ENCODE measurements around the gene AURKA. TPM values are rescaled to one million over a fixed set of nuclear protein-coding genes. Genes with fewer than 3 reads are reported as not detected.
A peak's percentile ranks its signal among the peaks of the same experiment; 100 is the strongest.

Gene AURKA
- total and polyA plus RNA-seq, 9 of the 15 experiments (the other 6 are each of a cell fraction or from before 2014, with no cell fraction given) = 72.7 to 162 (median 113) TPM

DNA sequence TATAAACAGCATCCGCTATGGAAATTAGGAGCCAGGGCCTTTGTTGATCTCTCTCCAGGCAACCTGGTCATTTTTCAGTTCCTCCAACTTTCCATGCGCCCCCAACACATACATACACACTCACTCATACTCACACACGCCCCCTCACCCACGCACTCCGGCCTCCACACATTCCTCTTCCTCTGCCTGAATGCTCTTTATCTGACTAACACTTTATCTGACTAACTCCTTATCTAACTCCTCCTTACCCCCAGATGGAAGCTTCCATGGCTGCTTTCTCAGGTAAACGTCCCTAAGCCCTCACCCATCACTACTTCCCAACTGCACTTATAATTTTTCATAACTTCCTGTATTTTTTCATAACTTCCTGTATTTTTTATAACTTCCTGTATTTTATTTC lies 37.5 kb upstream of the AURKA start (continued):
- TF ChIP-seq SIRT6 (IDR thresholded peaks at IDR 0.05; ENCODE audit: low read depth, low read length) = no peak
- TF ChIP-seq ZNF444 (CRISPR knock-in tag; IDR thresholded peaks at IDR 0.05) = no peak
- TF ChIP-seq, protein P1, sequence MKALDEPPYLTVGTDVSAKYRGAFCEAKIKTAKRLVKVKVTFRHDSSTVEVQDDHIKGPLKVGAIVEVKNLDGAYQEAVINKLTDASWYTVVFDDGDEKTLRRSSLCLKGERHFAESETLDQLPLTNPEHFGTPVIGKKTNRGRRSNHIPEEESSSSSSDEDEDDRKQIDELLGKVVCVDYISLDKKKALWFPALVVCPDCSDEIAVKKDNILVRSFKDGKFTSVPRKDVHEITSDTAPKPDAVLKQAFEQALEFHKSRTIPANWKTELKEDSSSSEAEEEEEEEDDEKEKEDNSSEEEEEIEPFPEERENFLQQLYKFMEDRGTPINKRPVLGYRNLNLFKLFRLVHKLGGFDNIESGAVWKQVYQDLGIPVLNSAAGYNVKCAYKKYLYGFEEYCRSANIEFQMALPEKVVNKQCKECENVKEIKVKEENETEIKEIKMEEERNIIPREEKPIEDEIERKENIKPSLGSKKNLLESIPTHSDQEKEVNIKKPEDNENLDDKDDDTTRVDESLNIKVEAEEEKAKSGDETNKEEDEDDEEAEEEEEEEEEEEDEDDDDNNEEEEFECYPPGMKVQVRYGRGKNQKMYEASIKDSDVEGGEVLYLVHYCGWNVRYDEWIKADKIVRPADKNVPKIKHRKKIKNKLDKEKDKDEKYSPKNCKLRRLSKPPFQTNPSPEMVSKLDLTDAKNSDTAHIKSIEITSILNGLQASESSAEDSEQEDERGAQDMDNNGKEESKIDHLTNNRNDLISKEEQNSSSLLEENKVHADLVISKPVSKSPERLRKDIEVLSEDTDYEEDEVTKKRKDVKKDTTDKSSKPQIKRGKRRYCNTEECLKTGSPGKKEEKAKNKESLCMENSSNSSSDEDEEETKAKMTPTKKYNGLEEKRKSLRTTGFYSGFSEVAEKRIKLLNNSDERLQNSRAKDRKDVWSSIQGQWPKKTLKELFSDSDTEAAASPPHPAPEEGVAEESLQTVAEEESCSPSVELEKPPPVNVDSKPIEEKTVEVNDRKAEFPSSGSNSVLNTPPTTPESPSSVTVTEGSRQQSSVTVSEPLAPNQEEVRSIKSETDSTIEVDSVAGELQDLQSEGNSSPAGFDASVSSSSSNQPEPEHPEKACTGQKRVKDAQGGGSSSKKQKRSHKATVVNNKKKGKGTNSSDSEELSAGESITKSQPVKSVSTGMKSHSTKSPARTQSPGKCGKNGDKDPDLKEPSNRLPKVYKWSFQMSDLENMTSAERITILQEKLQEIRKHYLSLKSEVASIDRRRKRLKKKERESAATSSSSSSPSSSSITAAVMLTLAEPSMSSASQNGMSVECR (CRISPR knock-in tag; IDR thresholded peaks at IDR 0.05) = no peak
- TF ChIP-seq TEAD2 (tag; IDR thresholded peaks at IDR 0.05) = no peak
- TF ChIP-seq CREB3 (tag; conservative IDR thresholded peaks at IDR 0.05; ENCODE audit: low read depth) = no peak
- TF ChIP-seq RBM17 (IDR thresholded peaks at IDR 0.05; ENCODE audit: borderline replicate concordance, low read depth, low read length) = no peak
- TF ChIP-seq TEAD1 (CRISPR knock-in tag; IDR thresholded peaks at IDR 0.05) = no peak
- TF ChIP-seq RNF2 (IDR thresholded peaks at IDR 0.05) = no peak; the same call in 1 of the 2 replicates
- no peak for TF ChIP-seq GTF2F1 (IDR thresholded peaks at IDR 0.05; ENCODE audit: low read depth, low read length)
- TF ChIP-seq CBX3 (IDR thresholded peaks at IDR 0.05; ENCODE audit: borderline replicate concordance in 1 of 2, low read length in 2 of 2) = no peak; a peak in 1 of 3 replicates
- no peak for TF ChIP-seq ZFP91 (CRISPR knock-in tag; IDR thresholded peaks at IDR 0.05)
- TF ChIP-seq L3MBTL2 (IDR thresholded peaks at IDR 0.05) = no peak
- TF ChIP-seq NFE2 (IDR thresholded peaks at IDR 0.05; ENCODE audit: low read depth) = peak; percentile 45; the same call in 1 of the 2 replicates
- no peak for TF ChIP-seq SREBF2 (CRISPR knock-in tag; IDR thresholded peaks at IDR 0.05)
- TF ChIP-seq NFIX (CRISPR knock-in tag; IDR thresholded peaks at IDR 0.05; ENCODE audit: low read depth) = no peak
- no peak for TF ChIP-seq TCFL5 (CRISPR knock-in tag; conservative IDR thresholded peaks at IDR 0.05)
- peak; percentile 72 for TF ChIP-seq TAL1 (IDR thresholded peaks at IDR 0.05)
- no peak for TF ChIP-seq KDM2B (CRISPR knock-in tag; IDR thresholded peaks at IDR 0.05)
- 0 out of 2 replicates have a peak, but pooled peaks have one; percentile 26 for TF ChIP-seq CXXC5 (CRISPR knock-in tag; IDR thresholded peaks at IDR 0.05)
- TF ChIP-seq, protein P2, sequence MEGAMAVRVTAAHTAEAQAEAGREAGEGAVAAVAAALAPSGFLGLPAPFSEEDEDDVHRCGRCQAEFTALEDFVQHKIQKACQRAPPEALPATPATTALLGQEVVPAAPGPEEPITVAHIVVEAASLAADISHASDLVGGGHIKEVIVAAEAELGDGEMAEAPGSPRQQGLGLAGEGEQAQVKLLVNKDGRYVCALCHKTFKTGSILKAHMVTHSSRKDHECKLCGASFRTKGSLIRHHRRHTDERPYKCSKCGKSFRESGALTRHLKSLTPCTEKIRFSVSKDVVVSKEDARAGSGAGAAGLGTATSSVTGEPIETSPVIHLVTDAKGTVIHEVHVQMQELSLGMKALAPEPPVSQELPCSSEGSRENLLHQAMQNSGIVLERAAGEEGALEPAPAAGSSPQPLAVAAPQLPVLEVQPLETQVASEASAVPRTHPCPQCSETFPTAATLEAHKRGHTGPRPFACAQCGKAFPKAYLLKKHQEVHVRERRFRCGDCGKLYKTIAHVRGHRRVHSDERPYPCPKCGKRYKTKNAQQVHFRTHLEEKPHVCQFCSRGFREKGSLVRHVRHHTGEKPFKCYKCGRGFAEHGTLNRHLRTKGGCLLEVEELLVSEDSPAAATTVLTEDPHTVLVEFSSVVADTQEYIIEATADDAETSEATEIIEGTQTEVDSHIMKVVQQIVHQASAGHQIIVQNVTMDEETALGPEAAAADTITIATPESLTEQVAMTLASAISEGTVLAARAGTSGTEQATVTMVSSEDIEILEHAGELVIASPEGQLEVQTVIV (CRISPR knock-in tag; IDR thresholded peaks at IDR 0.05; ENCODE audit: borderline replicate concordance) = no peak
- TF ChIP-seq HDAC3 (IDR thresholded peaks at IDR 0.05; ENCODE audit: borderline replicate concordance, partially characterized antibody) = peak; percentile 19

Measured in K562 (cell line).